BE2C (cell line): ENCODE data around the gene PUM2.
"Not testable (repeated sequence)": the region's sequence is repeated elsewhere in the genome, so short reads cannot be mapped to it uniquely, and the experiment has no call there.

Experiments used
- DNase-seq: peaks from one replicate; pipeline ENCODE4 v3.0.0-alpha.2; 2020
- H3K27me3 ChIP-seq: fragments of 250-450 bp; sonication (Bioruptor Pico); 2 replicates; pipeline ENCODE4 v1.5.1; 2020; ENCODE audit warnings: mild to moderate bottlenecking
- H3K36me3 ChIP-seq: fragments of 250-450 bp; sonication (Bioruptor Pico); 2 replicates; pipeline ENCODE4 v1.5.1; 2020; ENCODE audit warnings: mild to moderate bottlenecking
- H3K4me1 ChIP-seq: fragments of 250-450 bp; sonication (Bioruptor Pico); 2 replicates; pipeline ENCODE4 v1.5.1; 2020
- H3K4me3 ChIP-seq: 2 replicates; pipeline ENCODE4 v1.5.1; 2011; ENCODE audit warnings: low read depth, low read length
- H3K9me3 ChIP-seq: fragments of 250-450 bp; sonication (Bioruptor Pico); 2 replicates; pipeline ENCODE4 v1.5.1; 2020
- TF ChIP-seq, protein P1 (sequence below): IDR thresholded peaks from 2 replicates; pipeline ENCODE4 v1.5.1; 2012; ENCODE audit warnings: mild to moderate bottlenecking, low read depth, low read length

PUM2 gene

GRCh38 chr2:20372896-20373640 lies 22.4 kb upstream of the PUM2 start:
- no peaks in the 10 kb centered on the region for H3K9me3 ChIP-seq
- H3K4me1 ChIP-seq = no peaks in the 10 kb centered on the region
- TF ChIP-seq, protein P1, sequence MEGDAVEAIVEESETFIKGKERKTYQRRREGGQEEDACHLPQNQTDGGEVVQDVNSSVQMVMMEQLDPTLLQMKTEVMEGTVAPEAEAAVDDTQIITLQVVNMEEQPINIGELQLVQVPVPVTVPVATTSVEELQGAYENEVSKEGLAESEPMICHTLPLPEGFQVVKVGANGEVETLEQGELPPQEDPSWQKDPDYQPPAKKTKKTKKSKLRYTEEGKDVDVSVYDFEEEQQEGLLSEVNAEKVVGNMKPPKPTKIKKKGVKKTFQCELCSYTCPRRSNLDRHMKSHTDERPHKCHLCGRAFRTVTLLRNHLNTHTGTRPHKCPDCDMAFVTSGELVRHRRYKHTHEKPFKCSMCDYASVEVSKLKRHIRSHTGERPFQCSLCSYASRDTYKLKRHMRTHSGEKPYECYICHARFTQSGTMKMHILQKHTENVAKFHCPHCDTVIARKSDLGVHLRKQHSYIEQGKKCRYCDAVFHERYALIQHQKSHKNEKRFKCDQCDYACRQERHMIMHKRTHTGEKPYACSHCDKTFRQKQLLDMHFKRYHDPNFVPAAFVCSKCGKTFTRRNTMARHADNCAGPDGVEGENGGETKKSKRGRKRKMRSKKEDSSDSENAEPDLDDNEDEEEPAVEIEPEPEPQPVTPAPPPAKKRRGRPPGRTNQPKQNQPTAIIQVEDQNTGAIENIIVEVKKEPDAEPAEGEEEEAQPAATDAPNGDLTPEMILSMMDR = no peak
- no peak overlapping the region for H3K4me3 ChIP-seq
- H3K27me3 ChIP-seq = no peaks in the 10 kb centered on the region
- DNase-seq = no peak
- H3K36me3 ChIP-seq = no peaks in the 10 kb centered on the region

- TF ChIP-seq, protein P1 = no peak
- H3K4me3 ChIP-seq = no peak overlapping the region
- no peak for DNase-seq
- no peaks in the 10 kb centered on the region for H3K36me3 ChIP-seq
- no peaks in the 10 kb centered on the region for H3K27me3 ChIP-seq
- no peaks in the 10 kb centered on the region for H3K4me1 ChIP-seq
- 0 out of 2 replicates have a peak, but pooled peaks cover 3% of the 10 kb centered on the region for H3K9me3 ChIP-seq
Measured at GRCh38 chr2:20371323-20372025, 20.8 kb upstream of the PUM2 start.

DNA sequence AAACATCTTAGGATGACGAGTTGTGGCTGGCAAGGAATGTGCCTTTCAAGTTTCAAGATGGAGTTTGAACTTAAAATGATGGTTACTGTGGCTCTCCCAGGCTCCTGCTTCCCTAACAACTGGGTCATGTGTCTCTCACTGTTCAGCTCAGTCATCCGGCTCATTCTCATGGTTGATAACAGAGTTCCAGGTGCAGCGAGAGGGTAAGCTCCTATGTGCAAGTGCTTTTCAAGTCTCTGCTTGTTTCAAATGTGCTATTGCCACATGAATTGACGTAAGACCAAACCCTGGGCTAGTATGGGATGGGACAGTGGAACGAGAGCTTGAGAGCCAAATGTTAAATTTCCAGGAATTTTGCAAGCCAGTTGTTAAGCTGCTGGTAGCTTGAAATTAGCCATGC lies 19.5 kb upstream of the PUM2 start:
- Histone ChIP-seq H3K9me3 (0 out of 2 replicates have a peak, but pooled peaks cover 3% of the 10 kb centered on the region), H3K36me3 (no peaks in the 10 kb centered on the region), H3K27me3 (no peaks in the 10 kb centered on the region), H3K4me1 (no peaks in the 10 kb centered on the region), H3K4me3 (no peak overlapping the region)
- no peak for DNase-seq
- TF ChIP-seq, protein P1 = no peak

DNA sequence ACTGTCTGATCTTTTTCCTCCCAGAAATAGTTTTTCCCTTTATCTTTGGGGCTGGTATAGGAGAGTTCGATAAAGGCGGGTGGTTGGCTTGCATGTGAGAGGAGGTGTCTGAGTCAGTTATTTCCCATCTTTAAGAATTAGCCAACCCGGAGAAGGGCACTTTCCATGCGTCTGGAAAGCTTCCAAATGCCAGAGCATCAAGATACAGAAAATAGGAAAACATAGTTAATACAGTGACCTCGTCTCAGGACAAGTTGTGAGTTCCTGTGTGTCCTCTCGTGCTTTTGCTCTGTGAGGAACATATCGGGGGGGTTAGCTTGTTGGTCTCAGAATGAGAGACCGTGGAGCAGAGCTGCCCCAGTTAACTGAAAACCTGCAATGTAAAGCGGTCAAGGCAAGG lies 18.7 kb upstream of the PUM2 start:
- no peak for DNase-seq
- Histone ChIP-seq H3K27me3 (no peaks in the 10 kb centered on the region), H3K4me3 (no peak overlapping the region), H3K36me3 (no peaks in the 10 kb centered on the region), H3K9me3 (0 out of 2 replicates have a peak, but pooled peaks cover 3% of the 10 kb centered on the region), H3K4me1 (no peaks in the 10 kb centered on the region)
- TF ChIP-seq, protein P1 = no peak

DNA sequence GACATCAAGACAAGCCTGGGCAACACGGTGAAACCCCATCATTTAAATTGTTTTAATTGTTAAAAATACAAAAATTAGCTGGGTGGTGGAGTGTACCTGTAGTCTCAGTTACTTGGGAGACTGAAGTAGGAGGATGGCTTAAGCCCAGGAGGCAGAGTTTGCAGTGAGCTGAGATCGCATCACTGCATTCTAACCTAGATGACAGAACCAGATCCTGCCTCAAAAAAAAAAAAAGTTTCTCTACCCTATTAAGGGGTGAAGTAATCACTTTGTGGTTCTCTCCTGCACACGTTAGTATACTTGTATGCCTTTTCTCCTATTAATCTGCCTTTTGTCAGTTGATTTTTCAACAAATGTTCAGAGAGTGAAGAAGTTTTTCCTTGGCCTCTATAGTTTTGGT lies 18.1 kb upstream of the PUM2 start:
- Histone ChIP-seq H3K36me3 (no peaks in the 10 kb centered on the region), H3K4me1 (no peaks in the 10 kb centered on the region), H3K4me3 (no peak overlapping the region), H3K9me3 (0 out of 2 replicates have a peak, but pooled peaks cover 3% of the 10 kb centered on the region), H3K27me3 (no peaks in the 10 kb centered on the region)
- no peak for DNase-seq
- TF ChIP-seq, protein P1 = no peak

DNA sequence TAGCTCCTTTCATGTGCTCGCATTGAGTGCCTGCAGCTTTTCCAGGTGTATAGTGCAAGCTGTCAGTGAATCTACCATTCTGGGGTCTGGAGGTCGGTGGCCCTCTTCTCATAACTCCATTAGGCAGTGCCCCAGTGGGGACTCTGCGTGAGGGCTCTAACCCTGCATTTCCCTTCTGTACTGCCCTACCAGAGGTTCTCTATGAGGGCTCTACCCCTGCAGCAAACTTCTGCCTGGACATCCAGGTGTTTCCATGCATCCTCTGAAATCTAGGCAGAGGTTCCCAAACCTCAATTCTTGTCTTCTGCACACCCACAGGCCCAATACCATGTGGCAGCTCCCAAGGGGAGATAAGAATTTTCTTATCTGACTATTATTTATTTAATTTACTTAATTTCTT lies 17.3 kb upstream of the PUM2 start:
- H3K36me3 ChIP-seq, H3K4me1 ChIP-seq, H3K9me3 ChIP-seq, H3K4me3 ChIP-seq, DNase-seq, H3K27me3 ChIP-seq: not testable (repeated sequence)
